Islet precursor cell (in vitro differentiated cells): ENCODE data around the gene TUBD1.
"Not testable (repeated sequence)": the region's sequence is repeated elsewhere in the genome, so short reads cannot be mapped to it uniquely, and the experiment has no call there.

Experiments used
- DNase-seq: peaks from one replicate; pipeline ENCODE4 v3.0.0-alpha.2; 2018

TUBD1 gene

DNA sequence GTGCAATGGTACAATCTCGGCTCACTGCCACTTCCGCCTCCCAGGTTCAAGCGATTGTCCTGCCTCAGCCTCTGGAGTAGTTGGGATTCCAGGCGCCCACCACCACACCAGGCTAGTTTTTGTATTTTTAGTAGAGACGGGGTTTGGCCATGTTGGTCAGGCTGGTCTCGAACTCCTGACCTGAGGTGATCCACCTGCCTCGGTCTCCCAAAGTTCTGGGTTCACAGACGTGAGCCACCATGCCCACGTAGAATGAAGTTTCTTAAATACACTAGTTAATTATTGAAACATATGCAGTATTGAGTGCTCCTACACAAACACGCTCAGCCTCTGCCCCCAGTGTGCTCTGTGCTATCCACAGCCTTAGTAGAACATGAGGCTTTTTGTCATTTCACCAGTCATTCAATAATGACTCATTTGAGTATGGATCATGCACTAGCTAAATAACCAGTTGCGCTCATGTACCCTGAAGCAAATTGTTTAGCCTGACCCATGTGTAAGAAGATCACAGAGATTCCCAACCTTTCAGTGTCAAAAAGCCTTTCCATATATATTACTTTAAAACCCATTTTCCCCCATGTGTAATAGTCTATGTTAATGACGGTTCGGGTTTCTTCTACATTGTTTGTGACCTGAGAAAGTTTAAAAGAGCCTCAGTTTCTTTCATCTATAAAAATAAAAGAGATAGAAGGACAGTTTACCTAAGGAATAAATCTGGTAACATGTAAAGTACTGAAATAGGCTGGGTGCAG is 49.7 kb downstream of the TUBD1 start:
- DNase-seq: peak; percentile 93

- not testable (repeated sequence) for DNase-seq
Measured at GRCh38 chr17:59841882-59842263, 50.9 kb downstream of the TUBD1 start.

- not testable (repeated sequence) for DNase-seq
Measured at GRCh38 chr17:59841091-59841881, 51.5 kb downstream of the TUBD1 start.

DNA sequence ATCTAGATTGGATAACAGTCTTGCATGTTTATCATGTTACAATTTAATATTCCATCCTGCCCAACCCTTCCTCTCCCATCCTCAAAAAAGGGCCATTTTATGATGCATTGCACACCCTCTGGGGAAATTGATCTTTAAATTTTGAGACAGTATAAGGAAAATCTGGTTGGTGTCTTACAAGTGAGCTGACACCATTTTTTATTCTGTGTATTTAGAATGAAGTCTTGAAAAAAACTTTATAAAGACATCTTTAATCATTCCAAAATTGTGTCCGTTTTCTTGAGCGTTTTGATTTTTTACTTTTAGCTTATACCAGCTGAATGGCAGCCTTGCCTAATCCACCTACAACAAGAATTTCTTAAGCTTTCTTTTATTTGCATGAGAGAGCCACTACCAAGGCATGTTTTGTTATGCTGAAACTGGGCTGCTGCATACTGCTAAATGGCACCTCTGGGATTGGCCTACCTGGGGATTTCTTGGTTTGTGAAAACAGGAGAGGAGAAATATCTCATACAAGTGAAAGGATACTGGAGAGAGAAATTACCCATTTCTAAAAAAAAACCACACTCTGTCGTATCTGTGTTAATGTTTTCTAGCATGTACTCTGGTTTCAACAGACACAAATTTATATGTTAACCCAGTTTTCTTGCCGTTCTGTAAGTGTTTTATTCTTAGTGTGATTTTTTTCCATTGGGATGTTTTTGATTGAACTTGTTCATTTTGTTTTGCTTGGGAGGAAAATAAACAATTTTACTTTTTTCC is 52.2 kb downstream of the TUBD1 start:
- DNase-seq: no peak

GRCh38 chr17:59839651-59840328 is 53.0 kb downstream of the TUBD1 start:
- no peak for DNase-seq

DNA sequence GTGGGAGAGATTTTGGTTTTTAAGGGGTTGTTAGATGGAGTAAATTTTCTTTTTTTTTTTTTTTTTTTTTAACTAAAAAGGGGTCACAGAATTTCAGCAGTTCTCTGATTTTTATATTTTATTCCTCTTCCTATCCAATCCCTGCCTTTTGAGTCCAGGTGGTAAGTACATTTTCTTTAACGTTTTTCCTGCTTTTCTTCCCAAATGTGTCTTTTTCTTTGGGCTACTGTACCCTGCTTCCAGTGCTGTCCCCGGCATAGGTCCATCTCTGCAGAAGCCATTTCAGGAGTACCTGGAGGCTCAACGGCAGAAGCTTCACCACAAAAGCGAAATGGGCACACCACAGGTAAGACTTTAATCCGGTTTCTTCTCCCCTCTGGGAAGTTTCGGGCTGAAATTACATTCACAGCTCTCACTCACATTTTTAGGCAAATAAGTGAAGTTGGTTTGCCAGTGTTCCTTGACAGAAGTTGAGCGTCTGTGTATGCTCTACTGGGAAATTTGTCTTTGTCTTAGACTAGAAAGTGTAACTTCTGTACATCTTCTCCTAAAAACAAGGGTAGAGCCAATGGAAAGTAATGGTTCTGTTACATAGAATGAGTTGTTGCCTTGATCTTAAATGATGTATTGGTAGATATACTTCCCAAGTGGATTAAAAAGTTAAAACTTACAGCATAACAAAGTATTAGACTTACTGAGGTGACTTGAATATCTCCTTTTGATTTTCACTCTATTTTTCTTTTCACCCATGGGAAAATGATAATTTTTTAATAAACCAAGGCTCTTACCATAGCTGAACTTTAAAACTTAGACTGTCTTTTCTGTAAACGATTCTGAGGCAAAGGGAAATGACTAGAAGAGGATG is 54.5 kb downstream of the TUBD1 start:
- no peak for DNase-seq

DNA sequence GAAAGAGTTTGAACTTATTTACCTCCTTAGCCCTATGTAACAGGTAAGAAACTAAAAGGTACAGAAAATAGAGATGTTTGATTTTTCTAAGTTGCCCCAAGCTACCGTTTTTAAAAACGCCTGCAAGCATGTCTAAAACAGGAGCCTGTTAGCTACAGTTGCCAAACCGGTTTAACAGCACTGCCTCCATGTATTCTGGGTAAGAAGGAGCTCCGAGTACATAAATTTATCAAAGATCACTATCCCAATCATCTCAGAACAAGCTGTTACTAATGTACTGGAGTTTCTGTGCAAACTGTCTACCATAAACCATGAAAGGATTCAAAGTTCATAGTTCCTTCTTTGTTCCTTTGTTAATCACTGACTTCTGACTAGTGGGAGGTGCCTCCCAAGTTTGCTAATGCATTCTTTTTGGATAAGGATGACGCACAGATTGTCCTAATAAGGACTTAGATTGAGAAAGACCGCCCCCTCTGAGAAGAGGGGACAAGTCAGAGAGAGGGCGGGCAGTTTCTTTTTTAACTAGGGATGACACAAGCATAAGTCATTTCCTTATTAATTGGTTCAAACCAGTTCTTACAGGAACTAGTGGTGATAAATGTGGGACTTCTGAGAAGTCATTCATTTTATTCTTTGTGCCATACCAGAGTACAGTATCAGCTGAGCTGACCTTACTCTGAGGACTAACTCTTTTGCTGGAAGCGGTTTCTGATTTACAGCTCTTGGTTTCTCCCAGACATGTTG is 55.3 kb downstream of the TUBD1 start:
- peak; percentile 96 for DNase-seq

- peak; percentile 86 for DNase-seq
Measured at GRCh38 chr17:59832883-59833379, 59.8 kb downstream of the TUBD1 start.

DNA sequence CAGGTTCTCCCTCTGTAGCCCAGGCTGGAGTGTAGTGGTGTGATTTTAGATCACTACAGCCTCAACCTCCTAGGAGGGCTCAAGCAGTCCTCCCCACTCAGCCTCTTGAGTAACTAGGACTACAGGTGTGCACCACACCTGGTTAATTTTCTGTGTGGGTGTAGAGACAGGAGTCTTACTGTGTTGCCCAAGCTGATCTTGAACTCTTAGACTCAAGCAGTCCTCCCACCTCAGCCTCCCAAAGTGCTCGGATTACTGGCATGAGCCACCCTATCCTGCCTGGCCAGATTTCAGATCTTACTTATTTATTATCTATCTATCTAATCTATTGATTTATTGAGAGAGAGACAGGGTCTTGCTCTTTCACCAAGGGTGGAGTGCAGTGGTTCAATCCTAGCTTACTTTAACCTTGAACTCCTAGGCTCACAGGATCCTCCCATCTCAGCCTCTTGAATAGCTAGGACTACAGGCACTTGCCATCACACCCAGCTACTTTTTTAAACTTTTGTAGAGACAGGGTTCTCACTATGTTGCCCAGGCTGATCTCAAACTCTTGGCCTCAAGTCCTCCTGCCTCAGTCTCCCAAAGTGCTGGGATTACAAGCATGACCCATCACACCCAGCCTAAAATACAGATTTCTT is 61.8 kb downstream of the TUBD1 start:
- no peak for DNase-seq

- DNase-seq: no peak
Measured at GRCh38 chr17:59830007-59830630, 62.6 kb downstream of the TUBD1 start.

- no peak for DNase-seq
Measured at GRCh38 chr17:59829217-59830006, 63.3 kb downstream of the TUBD1 start.

GRCh38 chr17:59828819-59829216 is 63.9 kb downstream of the TUBD1 start:
- DNase-seq: not testable (repeated sequence)

DNA sequence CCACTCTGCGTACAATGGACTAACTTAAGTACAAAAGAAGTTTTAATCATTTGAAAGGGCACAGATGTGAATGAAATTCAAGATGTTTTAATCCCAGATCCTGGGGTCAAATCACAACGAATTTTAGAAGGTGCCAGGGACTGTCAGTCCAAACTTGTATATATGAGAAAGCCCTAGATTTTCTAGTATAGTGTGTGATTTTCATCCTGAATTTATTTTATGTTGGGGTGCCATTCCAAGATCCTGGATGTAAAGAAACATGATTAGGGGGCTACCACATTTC is 64.3 kb downstream of the TUBD1 start:
- no peak for DNase-seq

GRCh38 chr17:59827721-59828477 is 64.8 kb downstream of the TUBD1 start:
- DNase-seq: no peak

GRCh38 chr17:59826706-59827453 is 65.9 kb downstream of the TUBD1 start:
- no peak for DNase-seq

- DNase-seq: no peak
Measured at GRCh38 chr17:59825533-59826322, 67.0 kb downstream of the TUBD1 start.

- no peak for DNase-seq
Measured at GRCh38 chr17:59815965-59816364, 76.8 kb downstream of the TUBD1 start.
